ENCODE results near the gene AREG. TPM values are rescaled to one million over a fixed set of nuclear protein-coding genes. Genes with fewer than 3 reads are reported as not detected.

The AREG gene
- total and polyA plus RNA-seq, 9 of the 15 experiments (the other 6 are each of a cell fraction or from before 2014, with no cell fraction given) = 1.4 to 7.7 (median 5.4) TPM

DNA sequence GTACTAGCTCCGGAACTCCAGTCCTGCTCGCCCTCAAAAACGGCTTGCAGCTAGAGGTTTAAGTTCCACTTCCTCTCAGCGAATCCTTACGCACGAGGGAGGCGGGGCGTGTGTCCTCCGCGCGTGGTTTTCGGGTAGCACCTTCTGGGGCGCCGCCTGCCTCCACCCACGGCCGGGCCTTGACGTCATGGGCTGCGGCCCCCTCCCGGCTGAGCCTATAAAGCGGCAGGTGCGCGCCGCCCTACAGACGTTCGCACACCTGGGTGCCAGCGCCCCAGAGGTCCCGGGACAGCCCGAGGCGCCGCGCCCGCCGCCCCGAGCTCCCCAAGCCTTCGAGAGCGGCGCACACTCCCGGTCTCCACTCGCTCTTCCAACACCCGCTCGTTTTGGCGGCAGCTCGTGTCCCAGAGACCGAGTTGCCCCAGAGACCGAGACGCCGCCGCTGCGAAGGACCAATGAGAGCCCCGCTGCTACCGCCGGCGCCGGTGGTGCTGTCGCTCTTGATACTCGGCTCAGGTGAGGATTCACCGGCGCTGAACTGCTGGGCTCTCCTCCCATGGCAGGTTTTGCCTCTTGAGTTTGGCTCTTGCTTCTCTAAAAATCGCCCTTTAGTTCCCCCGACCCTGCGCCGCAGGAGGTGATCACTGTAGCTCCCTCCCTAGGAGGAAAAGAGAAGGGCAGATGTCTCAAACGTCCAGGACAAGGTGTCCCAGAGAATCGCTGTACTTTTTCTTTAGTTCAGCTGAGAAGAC, at the start of gene AREG (continued):
- peak; percentile 64; the same call in 1 of the 2 replicates for TF ChIP-seq GATAD2B (IDR thresholded peaks at IDR 0.05; ENCODE audit: borderline replicate concordance)
- peak; percentile 56 for TF ChIP-seq TBP (optimal IDR thresholded peaks at IDR 0.05; ENCODE audit: low read depth, low read length)
- no peak for TF ChIP-seq ERF (CRISPR knock-in tag; IDR thresholded peaks at IDR 0.05)
- TF ChIP-seq STAT5A (IDR thresholded peaks at IDR 0.05; ENCODE audit: borderline replicate concordance, low read length) = no peak
- no peak for TF ChIP-seq GTF2E2 (tag; IDR thresholded peaks at IDR 0.05)
- peak; percentile 43; the same call in 1 of the 2 replicates for TF ChIP-seq CHAMP1 (IDR thresholded peaks at IDR 0.05)
- no peak for TF ChIP-seq MYBL2 (IDR thresholded peaks at IDR 0.05; ENCODE audit: low read depth)
- no peak for TF ChIP-seq MYBL2 (CRISPR knock-in tag; IDR thresholded peaks at IDR 0.05; ENCODE audit: borderline replicate concordance)
- TF ChIP-seq GATAD2A (IDR thresholded peaks at IDR 0.05) = 0 out of 2 replicates have a peak, but pooled peaks have one; percentile 42
- TF ChIP-seq ZNF766 (CRISPR knock-in tag; conservative IDR thresholded peaks at IDR 0.05) = peak; percentile 86; the same call in 1 of the 2 replicates
- TF ChIP-seq MNT (conservative IDR thresholded peaks at IDR 0.05) = peak; percentile 67 to 89
- TF ChIP-seq ZNF431 (CRISPR knock-in tag; IDR thresholded peaks at IDR 0.05) = peak; percentile 58; the same call in 1 of the 2 replicates
- no peak for TF ChIP-seq ZNF644 (tag; IDR thresholded peaks at IDR 0.05; ENCODE audit: low read depth)
- no peak for TF ChIP-seq IFI16 (CRISPR knock-in tag; IDR thresholded peaks at IDR 0.05)
- no peak for TF ChIP-seq TAF7 (tag; IDR thresholded peaks at IDR 0.05)
- TF ChIP-seq, protein P1, sequence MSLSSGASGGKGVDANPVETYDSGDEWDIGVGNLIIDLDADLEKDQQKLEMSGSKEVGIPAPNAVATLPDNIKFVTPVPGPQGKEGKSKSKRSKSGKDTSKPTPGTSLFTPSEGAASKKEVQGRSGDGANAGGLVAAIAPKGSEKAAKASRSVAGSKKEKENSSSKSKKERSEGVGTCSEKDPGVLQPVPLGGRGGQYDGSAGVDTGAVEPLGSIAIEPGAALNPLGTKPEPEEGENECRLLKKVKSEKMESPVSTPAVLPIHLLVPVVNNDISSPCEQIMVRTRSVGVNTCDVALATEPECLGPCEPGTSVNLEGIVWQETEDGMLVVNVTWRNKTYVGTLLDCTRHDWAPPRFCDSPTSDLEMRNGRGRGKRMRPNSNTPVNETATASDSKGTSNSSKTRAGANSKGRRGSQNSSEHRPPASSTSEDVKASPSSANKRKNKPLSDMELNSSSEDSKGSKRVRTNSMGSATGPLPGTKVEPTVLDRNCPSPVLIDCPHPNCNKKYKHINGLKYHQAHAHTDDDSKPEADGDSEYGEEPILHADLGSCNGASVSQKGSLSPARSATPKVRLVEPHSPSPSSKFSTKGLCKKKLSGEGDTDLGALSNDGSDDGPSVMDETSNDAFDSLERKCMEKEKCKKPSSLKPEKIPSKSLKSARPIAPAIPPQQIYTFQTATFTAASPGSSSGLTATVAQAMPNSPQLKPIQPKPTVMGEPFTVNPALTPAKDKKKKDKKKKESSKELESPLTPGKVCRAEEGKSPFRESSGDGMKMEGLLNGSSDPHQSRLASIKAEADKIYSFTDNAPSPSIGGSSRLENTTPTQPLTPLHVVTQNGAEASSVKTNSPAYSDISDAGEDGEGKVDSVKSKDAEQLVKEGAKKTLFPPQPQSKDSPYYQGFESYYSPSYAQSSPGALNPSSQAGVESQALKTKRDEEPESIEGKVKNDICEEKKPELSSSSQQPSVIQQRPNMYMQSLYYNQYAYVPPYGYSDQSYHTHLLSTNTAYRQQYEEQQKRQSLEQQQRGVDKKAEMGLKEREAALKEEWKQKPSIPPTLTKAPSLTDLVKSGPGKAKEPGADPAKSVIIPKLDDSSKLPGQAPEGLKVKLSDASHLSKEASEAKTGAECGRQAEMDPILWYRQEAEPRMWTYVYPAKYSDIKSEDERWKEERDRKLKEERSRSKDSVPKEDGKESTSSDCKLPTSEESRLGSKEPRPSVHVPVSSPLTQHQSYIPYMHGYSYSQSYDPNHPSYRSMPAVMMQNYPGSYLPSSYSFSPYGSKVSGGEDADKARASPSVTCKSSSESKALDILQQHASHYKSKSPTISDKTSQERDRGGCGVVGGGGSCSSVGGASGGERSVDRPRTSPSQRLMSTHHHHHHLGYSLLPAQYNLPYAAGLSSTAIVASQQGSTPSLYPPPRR (CRISPR knock-in tag; IDR thresholded peaks at IDR 0.05; ENCODE audit: borderline replicate concordance) = no peak
- TF ChIP-seq, protein P2, sequence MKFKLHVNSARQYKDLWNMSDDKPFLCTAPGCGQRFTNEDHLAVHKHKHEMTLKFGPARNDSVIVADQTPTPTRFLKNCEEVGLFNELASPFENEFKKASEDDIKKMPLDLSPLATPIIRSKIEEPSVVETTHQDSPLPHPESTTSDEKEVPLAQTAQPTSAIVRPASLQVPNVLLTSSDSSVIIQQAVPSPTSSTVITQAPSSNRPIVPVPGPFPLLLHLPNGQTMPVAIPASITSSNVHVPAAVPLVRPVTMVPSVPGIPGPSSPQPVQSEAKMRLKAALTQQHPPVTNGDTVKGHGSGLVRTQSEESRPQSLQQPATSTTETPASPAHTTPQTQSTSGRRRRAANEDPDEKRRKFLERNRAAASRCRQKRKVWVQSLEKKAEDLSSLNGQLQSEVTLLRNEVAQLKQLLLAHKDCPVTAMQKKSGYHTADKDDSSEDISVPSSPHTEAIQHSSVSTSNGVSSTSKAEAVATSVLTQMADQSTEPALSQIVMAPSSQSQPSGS (CRISPR knock-in tag; IDR thresholded peaks at IDR 0.05) = no peak
- TF ChIP-seq TFAM (CRISPR knock-in tag; conservative IDR thresholded peaks at IDR 0.05) = no peak

Data from K562 (cell line).